ENCODE measurements around the gene CAMTA1. TPM values are rescaled to one million over a fixed set of nuclear protein-coding genes. Genes with fewer than 3 reads are reported as not detected.

CAMTA1 gene
- total and polyA plus RNA-seq, 8 donors, result 13.0 to 54.2 (median 23.6) TPM

DNA sequence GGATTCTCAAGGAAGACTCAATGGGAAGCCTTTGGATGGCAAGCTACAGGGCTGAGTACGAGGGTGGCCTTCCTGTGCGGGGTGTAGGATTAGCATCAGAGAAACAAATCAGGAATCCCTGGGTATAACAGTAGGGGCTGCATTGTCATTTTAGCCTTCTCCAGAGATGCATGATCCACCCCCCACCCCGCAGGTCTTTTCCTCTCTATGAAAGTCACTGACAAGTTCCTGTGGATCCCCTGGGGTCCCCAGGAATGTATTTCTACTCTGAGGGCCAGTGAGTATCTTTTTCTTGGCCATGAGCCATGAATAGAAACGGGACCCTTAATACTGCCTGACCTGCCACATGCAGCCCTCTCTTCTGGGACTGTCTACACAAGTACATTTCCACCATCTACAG, 512.9 kb downstream of the CAMTA1 start:
- FAIRE-seq, result no peak

DNA sequence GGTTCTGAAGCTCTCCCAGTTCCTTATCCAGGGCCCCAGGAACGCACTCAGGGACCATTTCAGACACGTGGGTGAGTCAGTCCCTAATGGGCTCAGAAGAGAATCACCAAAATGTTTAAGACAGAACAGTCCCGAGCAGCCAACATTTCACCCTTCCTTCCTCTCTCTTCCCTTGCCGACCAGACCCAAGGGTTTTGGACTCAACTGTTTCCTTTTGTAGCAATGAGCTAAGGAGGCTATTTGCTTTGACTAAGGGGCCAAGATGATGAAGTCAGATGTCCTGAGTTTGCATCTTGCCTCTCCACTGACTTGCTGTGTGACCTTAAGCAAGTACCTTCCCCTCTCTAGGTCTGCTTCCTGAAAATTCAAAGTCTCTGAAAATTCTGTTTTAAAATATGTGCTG, 513.5 kb downstream of the CAMTA1 start:
- 52 to 60% methylated on average over 4 of the region's 4 CpGs for WGBS, 2 donors
- no peak for FAIRE-seq
- H3K36me3 ChIP-seq, result no peaks in the 10 kb centered on the region
- H3K4me1 ChIP-seq, result no peaks in the 10 kb centered on the region
- no peak overlapping the region for H3K27ac ChIP-seq
- TF ChIP-seq, protein P1, sequence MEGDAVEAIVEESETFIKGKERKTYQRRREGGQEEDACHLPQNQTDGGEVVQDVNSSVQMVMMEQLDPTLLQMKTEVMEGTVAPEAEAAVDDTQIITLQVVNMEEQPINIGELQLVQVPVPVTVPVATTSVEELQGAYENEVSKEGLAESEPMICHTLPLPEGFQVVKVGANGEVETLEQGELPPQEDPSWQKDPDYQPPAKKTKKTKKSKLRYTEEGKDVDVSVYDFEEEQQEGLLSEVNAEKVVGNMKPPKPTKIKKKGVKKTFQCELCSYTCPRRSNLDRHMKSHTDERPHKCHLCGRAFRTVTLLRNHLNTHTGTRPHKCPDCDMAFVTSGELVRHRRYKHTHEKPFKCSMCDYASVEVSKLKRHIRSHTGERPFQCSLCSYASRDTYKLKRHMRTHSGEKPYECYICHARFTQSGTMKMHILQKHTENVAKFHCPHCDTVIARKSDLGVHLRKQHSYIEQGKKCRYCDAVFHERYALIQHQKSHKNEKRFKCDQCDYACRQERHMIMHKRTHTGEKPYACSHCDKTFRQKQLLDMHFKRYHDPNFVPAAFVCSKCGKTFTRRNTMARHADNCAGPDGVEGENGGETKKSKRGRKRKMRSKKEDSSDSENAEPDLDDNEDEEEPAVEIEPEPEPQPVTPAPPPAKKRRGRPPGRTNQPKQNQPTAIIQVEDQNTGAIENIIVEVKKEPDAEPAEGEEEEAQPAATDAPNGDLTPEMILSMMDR (IDR thresholded peaks at IDR 0.05), result no peak
- ATAC-seq, result no peak
- DNase-seq, result no peak
- intact Hi-C loops (cut with DNase I), result no loop called here
- H3K9me3 ChIP-seq, result no peaks in the 10 kb centered on the region
- no peaks in the 10 kb centered on the region for H3K27me3 ChIP-seq
- H3K4me3 ChIP-seq, result no peak overlapping the region

More for the DNA sequence above, 512.9 kb downstream of the CAMTA1 start:
- ATAC-seq (no peak), DNase-seq (no peak)
- Histone ChIP-seq H3K36me3 (no peaks in the 10 kb centered on the region), H3K9me3 (no peaks in the 10 kb centered on the region), H3K27me3 (no peaks in the 10 kb centered on the region), H3K4me3 (no peak overlapping the region), H3K4me1 (no peaks in the 10 kb centered on the region), H3K27ac (no peak overlapping the region)
- TF ChIP-seq, protein P1 (IDR thresholded peaks at IDR 0.05), result no peak
- intact Hi-C loops (cut with DNase I), result no loop called here
- 58 to 62% methylated on average over 4 of the region's 4 CpGs for WGBS, 2 donors

DNA sequence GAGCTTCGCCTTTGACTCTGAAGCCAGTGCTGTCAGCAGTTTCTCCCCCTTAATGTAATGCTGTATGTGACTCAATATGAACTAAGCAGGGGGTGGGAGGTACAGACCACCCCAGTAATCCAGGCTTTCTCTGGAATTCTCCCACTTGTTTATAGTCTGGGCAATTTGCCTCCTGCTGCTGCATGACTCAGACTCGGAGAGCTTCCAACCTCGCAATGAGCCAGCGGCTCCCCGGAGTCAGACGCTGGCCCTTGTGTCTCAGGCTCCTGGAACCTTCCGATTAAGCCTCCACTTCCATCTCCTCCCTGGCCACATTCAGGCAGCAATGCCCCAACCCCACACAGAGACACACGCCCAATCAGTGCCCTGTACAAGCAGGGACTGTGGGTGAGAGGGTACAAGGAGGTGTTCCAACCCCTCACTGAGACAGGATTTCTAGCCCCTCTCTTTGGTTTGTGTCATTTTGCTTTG, 514.1 kb downstream of the CAMTA1 start:
- H3K36me3 ChIP-seq, result no peaks in the 10 kb centered on the region
- peak in 4 of 6 donors; percentile 24 to 62 (median 36) for DNase-seq
- 35 to 36% methylated on average over 8 of the region's 8 CpGs for WGBS, 2 donors
- H3K27me3 ChIP-seq, result no peaks in the 10 kb centered on the region
- TF ChIP-seq, protein P1 (IDR thresholded peaks at IDR 0.05), result no peak
- FAIRE-seq, result no peak
- no peak overlapping the region for H3K4me3 ChIP-seq
- H3K4me1 ChIP-seq, result no peaks in the 10 kb centered on the region
- H3K27ac ChIP-seq, result no peak overlapping the region
- no peaks in the 10 kb centered on the region for H3K9me3 ChIP-seq
- intact Hi-C loops (cut with DNase I), result no loop called here
- peak in 3 of 4 donors; percentile 64 to 85 (median 80) for ATAC-seq

DNA sequence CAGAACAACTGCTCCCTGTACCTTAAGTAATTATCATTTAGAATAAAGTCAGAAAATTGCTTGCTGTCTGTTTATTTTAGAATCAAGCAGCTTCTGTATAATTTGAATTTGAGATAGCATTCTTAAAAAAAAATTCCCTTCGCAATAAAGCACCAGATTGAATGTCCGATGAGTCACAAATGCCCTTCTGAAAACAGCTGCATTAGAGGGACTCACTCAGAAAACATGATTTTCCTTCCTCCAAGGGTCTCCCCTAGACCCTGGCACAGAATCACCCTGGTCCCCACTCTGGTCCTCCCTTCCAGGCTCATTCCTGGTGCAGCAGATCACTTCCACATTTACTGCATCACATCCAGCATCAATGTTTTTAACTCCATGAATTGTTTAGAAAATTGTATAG, 514.7 kb downstream of the CAMTA1 start:
- WGBS, 2 donors, result 85% methylated on average over 2 of the region's 2 CpGs
- ATAC-seq (no peak), FAIRE-seq (no peak), DNase-seq (no peak)
- Histone ChIP-seq H3K4me1 (no peaks in the 10 kb centered on the region), H3K27ac (no peak overlapping the region), H3K27me3 (no peaks in the 10 kb centered on the region), H3K36me3 (no peaks in the 10 kb centered on the region), H3K4me3 (no peak overlapping the region), H3K9me3 (no peaks in the 10 kb centered on the region)
- TF ChIP-seq, protein P1 (IDR thresholded peaks at IDR 0.05), result no peak
- intact Hi-C loops (cut with DNase I), result no loop called here

DNA sequence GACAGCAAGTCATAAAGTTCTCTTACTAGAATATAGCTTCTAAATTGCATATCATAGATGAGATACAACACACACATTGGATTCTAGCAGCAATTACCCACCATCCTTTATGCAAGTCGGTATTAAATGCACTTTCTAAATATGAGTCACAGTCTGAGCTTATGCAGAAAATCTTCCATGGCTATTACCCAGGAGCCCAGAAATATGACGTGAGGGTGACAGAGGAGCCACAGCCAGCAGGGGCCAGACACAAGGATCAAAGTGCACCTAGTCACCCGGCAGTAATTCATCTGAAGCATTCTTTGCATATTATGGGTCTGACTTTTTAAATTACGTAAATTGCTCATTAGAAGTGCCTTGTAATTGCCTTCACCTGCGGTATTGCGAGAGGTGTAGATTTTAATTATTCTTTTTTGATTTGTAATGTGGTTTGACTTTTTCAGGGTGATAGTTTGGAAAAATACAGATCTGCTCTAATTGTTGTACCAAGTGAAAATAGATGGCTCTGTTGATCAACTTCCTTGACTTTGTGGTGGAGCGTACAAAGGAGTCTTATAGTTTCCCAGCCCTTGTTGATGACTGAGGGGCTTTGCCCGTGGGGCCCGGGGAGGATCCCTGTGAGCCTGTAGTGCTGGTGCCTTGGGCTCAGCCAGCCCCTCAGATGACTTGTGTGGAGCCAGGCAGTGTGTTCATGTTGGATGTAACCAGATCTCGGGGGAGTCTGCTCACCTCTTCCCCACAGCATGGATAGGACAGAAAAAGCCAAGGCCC, 515.8 kb downstream of the CAMTA1 start:
- no peak overlapping the region for H3K4me3 ChIP-seq
- TF ChIP-seq, protein P1 (IDR thresholded peaks at IDR 0.05), result no peak
- no peaks in the 10 kb centered on the region for H3K36me3 ChIP-seq
- FAIRE-seq, result no peak
- H3K27me3 ChIP-seq, result no peaks in the 10 kb centered on the region
- H3K27ac ChIP-seq, result no peak overlapping the region
- intact Hi-C loops (cut with DNase I), result no loop called here
- DNase-seq, result no peak
- H3K9me3 ChIP-seq, result no peaks in the 10 kb centered on the region
- 68 to 71% methylated on average over 10 of the region's 10 CpGs for WGBS, 2 donors
- no peak for ATAC-seq
- H3K4me1 ChIP-seq, result no peaks in the 10 kb centered on the region
